Heart right ventricle (tissue), 16 donors: ENCODE measurements around the gene CD24. TPM values are rescaled to one million over a fixed set of nuclear protein-coding genes. Genes with fewer than 3 reads are reported as not detected.

Experiments
- ATAC-seq, 8 donors: fragments of 200-7000 bp; cut with Tn5 transposase; one replicate each; pipeline ENCODE4 v1.9.1; 2020; ENCODE audit warnings: mild to moderate bottlenecking in 8 of 8, moderate library complexity in 8 of 8, moderate number of reproducible peaks in 1 of 8
- DNase-seq, 2 donors: peaks; one replicate each; pipeline ENCODE4 v3.0.0-alpha.2; 2020
- H3K27ac ChIP-seq, 10 donors: fragments of 200-600 bp; sonication (generic) in 2 of 10; one replicate each; pipeline versions ENCODE4 v1.5.0 to v1.8.0; 2020 to 2022; ENCODE audit warnings: mild to moderate bottlenecking in 3 of 10
- H3K27me3 ChIP-seq, 7 donors: fragments of 200-600 bp; one replicate each; pipeline ENCODE4 v1.8.0; 2021 to 2022; ENCODE audit warnings: mild to moderate bottlenecking in 2 of 7
- H3K36me3 ChIP-seq, 9 donors: fragments of 200-600 bp; sonication (generic) in 1 of 9; one replicate each; pipeline versions ENCODE4 v1.5.0 to v1.8.0; 2020 to 2022; ENCODE audit warnings: mild to moderate bottlenecking in 2 of 9
- H3K4me1 ChIP-seq, 9 donors: fragments of 200-600 bp; sonication (generic) in 1 of 9; one replicate each; pipeline versions ENCODE4 v1.5.0 to v1.8.0; 2020 to 2022; ENCODE audit warnings: mild to moderate bottlenecking in 4 of 9
- H3K4me3 ChIP-seq, 10 donors: fragments of 200-600 bp; sonication (generic) in 2 of 10; one replicate each; pipeline versions ENCODE4 v1.5.0 to v1.8.0; 2020 to 2022; ENCODE audit warnings: mild to moderate bottlenecking in 7 of 10, moderate library complexity in 2 of 10
- H3K9me3 ChIP-seq, 11 donors: fragments of 200-600 bp in 10 of 11; sonication (generic) in 2 of 11; one replicate each; pipeline versions ENCODE4 v1.5.0 to v1.8.0; 2013 to 2022; ENCODE audit warnings: mild to moderate bottlenecking in 2 of 11, control low read depth in 1 of 11, moderate library complexity in 1 of 11
- CTCF ChIP-seq, 9 donors: fragments of 200-600 bp; sonication (generic) in 2 of 9; IDR thresholded peaks; one replicate each; pipeline versions ENCODE4 v1.5.0 to v1.8.0; 2021 to 2022; ENCODE audit warnings: antibody characterized with exemption in 9 of 9, mild to moderate bottlenecking in 5 of 9, moderate library complexity in 1 of 9
- WGBS, 2 donors: extraction: QIAGEN DNeasy Blood & Tissue Kit; methylation state at CpG; one replicate each; pipeline ENCODE4 v1.1.7; 2013; ENCODE audit warnings: inconsistent platforms in 1 of 2; 5-methylcytosine and 5-hydroxymethylcytosine counted together
- intact Hi-C, 10 donors: fragments of 100-400 bp; cut with DNase I; formaldehyde crosslinking; loops; one replicate each; pipeline versions ENCODE4 v1.11.1 to v1.14.2; 2022
- polyA plus RNA-seq, 2 donors: library from polyadenylated mRNA; stranded (reverse); fragments of 200-250 nt; gene quantifications; one replicate each; pipeline ENCODE4 v1.2.3, GENCODE V29; 2013
- total RNA-seq, 10 donors: library from RNA; stranded (reverse); fragmentation: NEBNext Ultra II Directional in 3 of 10; extraction: Animal tissue kit (Norgen Biotek cat#: 25700) in 3 of 10; gene quantifications; one replicate each; pipeline versions ENCODE4 v1.2.1 to v1.2.4, GENCODE V29; 2021 to 2023
- donor health status: Arrhythmogenic right ventricular cardiomyopathy.
- donor health status: ischemic (EF 13 %, LVEDD 7.1; RV severe dilation, severe dysfunction).
- donor health status: healthy with polysubstance abuse.
- donor health status: DM: no; HTN: yes; CAD: no.
- donor health status: DM: no; HTN: no; CAD: no.
- donor health status: ischemic (EF 25% LVEDD 6.9; RV normal size, moderate dysfunction).
- donor health status: ischemic (EF 25% LVEDD 5.7; RV mildly dilated, moderate dysfunction).
- donor health status: healthy.
- donor health status: DM: yes; HTN: yes; CAD: no.
- donor health status: Ischemic cardiomyopathy.
- donor health status: ischemic (EF 35%, LVEDD 5.7; RV mildly dilated, moderate dysfunction).
- donor health status: nonischemic (EF 11% LVEDD 7.7; RV severe dilation, severe dysfunction).
- donor health status: DM: yes; HTN: yes; CAD: no.
- donor health status: PGD.
- donor health status: ischemic (EF 29% LVEDD 5.4; RV normal size, mild dysfunction).
- donor health status: nonischemic (EF 23%, LVEDD 6.1; RV moderate dilation, normal function).

CD24 gene
- total and polyA plus RNA-seq, 12 donors, result 0.17 to 1.6 (median 0.61) TPM; not detected in 2

GRCh38 chr6:106959985-106960384 is 14.5 kb downstream of the CD24 start:
- H3K4me3 ChIP-seq, result no peak overlapping the region
- H3K27ac ChIP-seq, result no peak overlapping the region
- DNase-seq (no peak), ATAC-seq (no peak)
- 64 to 70% methylated on average over 1 of the region's 1 CpG for WGBS, 2 donors
- peaks cover 0 to 4% (median 0%) of the 10 kb centered on the region in 11 donors for H3K9me3 ChIP-seq
- no peak for TF ChIP-seq CTCF (IDR thresholded peaks at IDR 0.05)
- no peaks in the 10 kb centered on the region for H3K36me3 ChIP-seq
- no peaks in the 10 kb centered on the region for H3K4me1 ChIP-seq
- H3K27me3 ChIP-seq, result peaks cover 0 to 9% (median 4%) of the 10 kb centered on the region in 7 donors
- intact Hi-C loops, result no loop called here

DNA sequence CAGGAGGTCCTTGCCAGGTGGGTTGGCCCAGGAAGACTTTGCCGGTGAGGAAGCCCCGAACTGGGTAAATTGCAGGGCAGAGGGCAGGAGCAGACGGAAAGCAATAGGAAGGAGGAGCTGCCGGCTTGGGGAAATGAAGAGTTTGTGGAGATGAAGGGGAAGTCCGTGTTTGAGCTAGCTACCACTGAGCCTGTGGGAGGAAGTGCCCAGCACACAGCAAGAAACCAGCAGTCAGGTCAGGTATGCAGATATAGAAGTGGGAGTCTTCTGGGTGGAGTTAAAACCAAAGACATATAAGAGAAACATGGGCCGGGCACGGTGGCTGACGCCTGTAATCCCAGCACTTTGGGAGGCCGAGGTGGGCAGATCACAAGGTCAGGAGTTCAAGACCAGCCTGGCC is 34.7 kb downstream of the CD24 start:
- H3K27ac ChIP-seq, result peak overlapping the region in 1 of 10 donors; percentile 26
- H3K27me3 ChIP-seq, result peaks cover 0 to 30% (median 5%) of the 10 kb centered on the region in 7 donors
- no peak for TF ChIP-seq CTCF (IDR thresholded peaks at IDR 0.05)
- peak in 1 of 8 donors; percentile 27 for ATAC-seq
- no peaks in the 10 kb centered on the region for H3K4me1 ChIP-seq
- DNase-seq, result no peak
- no peaks in the 10 kb centered on the region for H3K36me3 ChIP-seq
- intact Hi-C loops, result no loop called here
- peak overlapping the region in 1 of 10 donors; percentile 14 for H3K4me3 ChIP-seq
- H3K9me3 ChIP-seq, result no peaks in the 10 kb centered on the region
- 57 to 62% methylated on average over 9 of the region's 9 CpGs for WGBS, 2 donors

DNA sequence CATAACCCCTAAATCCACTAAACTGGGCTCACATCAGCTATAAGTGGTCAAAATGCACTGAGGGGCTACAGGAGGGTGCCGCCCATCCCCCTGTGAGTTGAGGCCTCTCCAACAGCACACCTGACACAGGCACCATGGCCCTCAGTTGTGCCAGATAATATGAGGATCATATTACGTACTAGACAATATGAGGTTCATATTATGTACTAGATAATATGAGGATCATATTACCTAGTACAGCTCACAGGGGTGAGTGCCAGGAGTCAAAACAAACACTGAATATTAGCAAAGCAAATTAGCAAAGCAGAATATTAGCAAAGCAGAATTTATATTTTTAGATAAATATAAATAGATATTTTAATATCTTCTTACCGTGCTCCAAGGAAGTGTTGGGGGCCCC is 35.3 kb downstream of the CD24 start:
- peaks cover 0 to 32% (median 5%) of the 10 kb centered on the region in 7 donors for H3K27me3 ChIP-seq
- intact Hi-C loops, result no loop called here
- H3K36me3 ChIP-seq, result no peaks in the 10 kb centered on the region
- TF ChIP-seq CTCF (IDR thresholded peaks at IDR 0.05), result no peak
- no peaks in the 10 kb centered on the region for H3K4me1 ChIP-seq
- no peak for ATAC-seq
- H3K9me3 ChIP-seq, result no peaks in the 10 kb centered on the region
- peak overlapping the region in 1 of 10 donors; percentile 14 for H3K4me3 ChIP-seq
- H3K27ac ChIP-seq, result no peak overlapping the region
- no peak for DNase-seq
- WGBS, 2 donors, result 79% methylated on average over 3 of the region's 3 CpGs

- no peak for TF ChIP-seq CTCF (IDR thresholded peaks at IDR 0.05)
- H3K9me3 ChIP-seq, result no peaks in the 10 kb centered on the region
- WGBS, 2 donors, result 15% methylated on average over 5 of the region's 5 CpGs
- no peak overlapping the region for H3K4me3 ChIP-seq
- H3K36me3 ChIP-seq, result no peaks in the 10 kb centered on the region
- no peaks in the 10 kb centered on the region for H3K4me1 ChIP-seq
- intact Hi-C loops, result no loop called here
- H3K27ac ChIP-seq, result no peak overlapping the region
- H3K27me3 ChIP-seq, result peaks cover 0 to 25% (median 8%) of the 10 kb centered on the region in 7 donors
- ATAC-seq, result peak in 1 of 8 donors; percentile 55
- DNase-seq, result peak; percentile 19 to 23
Measured at GRCh38 chr6:106927531-106928398, 46.8 kb downstream of the CD24 start.
